Measurements from ENCODE around the gene ZNF24. TPM values are rescaled to one million over a fixed set of nuclear protein-coding genes. Genes with fewer than 3 reads are reported as not detected.

ZNF24 gene
- total and polyA plus RNA-seq, 7 donors, result 16.0 to 63.8 (median 40.6) TPM

DNA sequence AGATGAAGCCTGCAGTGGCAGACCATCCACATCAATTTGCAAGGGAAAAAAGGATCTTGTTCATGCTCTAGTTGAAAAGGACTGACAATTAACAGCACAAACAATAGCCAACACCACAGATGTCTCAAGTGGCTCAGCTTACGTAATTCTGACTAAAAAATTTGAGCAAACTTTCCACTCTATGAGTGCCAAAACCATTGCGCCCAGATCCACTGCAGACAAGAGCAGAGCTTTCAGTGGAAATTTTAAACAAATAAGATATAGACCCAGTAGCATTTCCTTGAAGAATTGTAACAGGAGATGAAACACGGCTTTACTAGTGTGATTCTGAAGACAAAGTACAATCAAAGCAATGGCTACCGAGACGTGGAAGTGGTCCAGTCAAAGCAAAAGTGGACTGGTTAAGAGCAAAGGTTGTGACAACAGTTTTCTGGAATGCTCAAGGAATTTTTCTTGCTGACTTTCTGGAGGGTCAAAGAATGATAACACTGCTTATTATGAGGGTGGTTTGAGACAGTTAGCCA lies 44.9 kb upstream of the ZNF24 start:
- no peak overlapping the region for H3K4me3 ChIP-seq
- intact Hi-C loops (cut with DNase I), result loop anchor here in 1 of 2 donors (10.0 kb wide), 1 partner anchor 566 kb away; no protein-coding TSS in a partner anchor
- DNase-seq, result no peak

DNA sequence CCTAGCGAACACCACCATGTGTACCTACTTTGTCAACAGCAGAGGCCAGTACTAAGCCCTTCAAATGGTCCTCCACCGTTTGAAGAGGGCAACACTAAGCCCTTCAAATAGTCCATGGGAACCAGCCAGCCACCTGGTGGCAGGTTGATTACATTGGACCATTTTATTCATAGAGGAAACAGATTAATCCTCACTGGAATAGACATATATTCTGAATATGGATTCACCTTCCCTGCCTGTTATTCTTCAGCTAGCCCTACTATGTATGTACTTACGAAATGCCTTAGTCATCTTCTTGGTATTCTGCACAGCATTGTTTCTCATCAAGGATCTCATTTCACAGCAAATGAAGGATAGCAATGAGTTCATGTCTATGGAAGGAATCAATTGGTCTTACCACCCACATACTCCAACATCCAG lies 42.9 kb upstream of the ZNF24 start:
- WGBS, 3 donors, result 57 to 61% (median 60%) methylated on average over 3 of the region's 3 CpGs
- intact Hi-C loops (cut with DNase I), result loop anchor here in 1 of 2 donors (10.0 kb wide), 1 partner anchor 568 kb away; no protein-coding TSS in a partner anchor
- H3K27ac ChIP-seq, result no peak overlapping the region
- H3K4me1 ChIP-seq, result no peaks in the 10 kb centered on the region
- peak in 1 of 4 donors; percentile 27 for ATAC-seq
- no peak for DNase-seq
- peaks cover 1% of the 10 kb centered on the region for H3K9me3 ChIP-seq
- H3K27me3 ChIP-seq (ENCODE audit: insufficient read depth in 3 of 3, low read length in 2 of 3), result peaks cover 0 to 4% (median 2%) of the 10 kb centered on the region in 3 donors
- no peak overlapping the region for H3K4me3 ChIP-seq
- no peaks in the 10 kb centered on the region for H3K36me3 ChIP-seq (ENCODE audit: insufficient read depth in 1 of 2, low read depth in 1 of 2)
- TF ChIP-seq, protein P1, sequence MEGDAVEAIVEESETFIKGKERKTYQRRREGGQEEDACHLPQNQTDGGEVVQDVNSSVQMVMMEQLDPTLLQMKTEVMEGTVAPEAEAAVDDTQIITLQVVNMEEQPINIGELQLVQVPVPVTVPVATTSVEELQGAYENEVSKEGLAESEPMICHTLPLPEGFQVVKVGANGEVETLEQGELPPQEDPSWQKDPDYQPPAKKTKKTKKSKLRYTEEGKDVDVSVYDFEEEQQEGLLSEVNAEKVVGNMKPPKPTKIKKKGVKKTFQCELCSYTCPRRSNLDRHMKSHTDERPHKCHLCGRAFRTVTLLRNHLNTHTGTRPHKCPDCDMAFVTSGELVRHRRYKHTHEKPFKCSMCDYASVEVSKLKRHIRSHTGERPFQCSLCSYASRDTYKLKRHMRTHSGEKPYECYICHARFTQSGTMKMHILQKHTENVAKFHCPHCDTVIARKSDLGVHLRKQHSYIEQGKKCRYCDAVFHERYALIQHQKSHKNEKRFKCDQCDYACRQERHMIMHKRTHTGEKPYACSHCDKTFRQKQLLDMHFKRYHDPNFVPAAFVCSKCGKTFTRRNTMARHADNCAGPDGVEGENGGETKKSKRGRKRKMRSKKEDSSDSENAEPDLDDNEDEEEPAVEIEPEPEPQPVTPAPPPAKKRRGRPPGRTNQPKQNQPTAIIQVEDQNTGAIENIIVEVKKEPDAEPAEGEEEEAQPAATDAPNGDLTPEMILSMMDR (IDR thresholded peaks at IDR 0.05), result no peak

More for the DNA sequence above, 44.9 kb upstream of the ZNF24 start:
- H3K27ac ChIP-seq, result peak overlapping the region; percentile 12
- no peaks in the 10 kb centered on the region for H3K36me3 ChIP-seq (ENCODE audit: insufficient read depth in 1 of 2, low read depth in 1 of 2)
- H3K9me3 ChIP-seq, result peaks cover 7% of the 10 kb centered on the region
- peak in 2 of 4 donors; percentile 23 to 50 for ATAC-seq
- no peaks in the 10 kb centered on the region for H3K4me1 ChIP-seq
- TF ChIP-seq, protein P1 (IDR thresholded peaks at IDR 0.05), result no peak
- 15 to 33% (median 21%) methylated on average over 5 of the region's 5 CpGs for WGBS, 3 donors
- H3K27me3 ChIP-seq (ENCODE audit: insufficient read depth in 3 of 3, low read length in 2 of 3), result peaks cover 0 to 4% (median 2%) of the 10 kb centered on the region in 3 donors

DNA sequence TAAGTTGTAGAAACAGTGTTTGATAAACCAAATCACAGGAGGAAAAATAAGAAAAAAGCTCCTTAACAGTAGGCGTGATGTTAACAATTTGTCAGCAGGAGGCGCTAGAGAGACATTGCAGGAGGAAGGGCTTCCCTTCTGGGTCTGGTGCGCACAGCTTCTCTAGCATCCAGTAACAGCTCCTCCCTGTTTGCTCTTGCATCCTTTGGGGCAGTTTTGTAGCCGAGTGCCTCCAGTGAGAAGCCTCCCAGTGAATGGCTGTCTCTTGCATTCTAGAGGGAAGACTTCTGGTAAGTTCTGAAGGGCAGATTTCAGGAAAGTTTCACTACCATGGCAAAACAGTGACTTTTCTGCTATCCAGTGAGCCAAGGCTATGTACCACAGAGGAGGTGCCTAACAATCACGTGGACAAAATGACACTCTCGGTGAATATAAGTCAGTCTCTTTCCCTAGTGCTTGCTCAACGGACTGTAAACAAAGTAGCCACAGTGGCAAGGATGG lies 42.4 kb upstream of the ZNF24 start:
- Histone ChIP-seq H3K4me1 (no peaks in the 10 kb centered on the region), H3K27ac (no peak overlapping the region), H3K4me3 (no peak overlapping the region), H3K27me3 (ENCODE audit: insufficient read depth in 3 of 3, low read length in 2 of 3) (peaks cover 0 to 4% (median 2%) of the 10 kb centered on the region in 3 donors), H3K9me3 (no peaks in the 10 kb centered on the region), H3K36me3 (ENCODE audit: insufficient read depth in 1 of 2, low read depth in 1 of 2) (no peaks in the 10 kb centered on the region)
- WGBS, 3 donors, result 17 to 20% (median 19%) methylated on average over 7 of the region's 7 CpGs
- TF ChIP-seq, protein P1 (IDR thresholded peaks at IDR 0.05), result peak; percentile 83
- intact Hi-C loops (cut with DNase I), result loop anchor here in 1 of 2 donors (10.0 kb wide), 1 partner anchor 568 kb away; no protein-coding TSS in a partner anchor
- ATAC-seq (peak in 3 of 4 donors; percentile 54 to 81 (median 75)), DNase-seq (peak; percentile 21 to 66)

DNA sequence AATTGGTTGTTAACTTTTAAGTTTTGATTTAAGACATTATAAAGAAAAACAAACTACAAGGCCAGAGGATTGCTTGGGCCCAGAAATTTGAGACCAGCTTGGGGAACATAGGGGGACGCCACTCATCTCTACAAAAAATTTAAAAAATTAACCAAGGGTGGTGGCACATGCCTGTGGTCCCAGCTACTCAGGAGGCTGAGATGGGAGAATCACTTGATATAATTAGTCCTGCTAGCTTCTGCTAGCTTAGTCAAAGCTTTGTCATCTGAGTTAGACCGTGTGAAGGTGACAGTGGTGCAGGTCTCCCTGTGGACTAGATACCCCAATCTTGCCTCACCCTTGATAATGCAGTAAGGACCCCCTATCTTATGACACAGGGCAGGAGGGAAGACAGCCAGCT lies 38.9 kb upstream of the ZNF24 start:
- Histone ChIP-seq H3K27ac (no peak overlapping the region), H3K9me3 (no peaks in the 10 kb centered on the region), H3K36me3 (ENCODE audit: insufficient read depth in 1 of 2, low read depth in 1 of 2) (no peaks in the 10 kb centered on the region), H3K4me1 (no peaks in the 10 kb centered on the region), H3K27me3 (ENCODE audit: insufficient read depth in 3 of 3, low read length in 2 of 3) (peaks cover 0 to 14% (median 2%) of the 10 kb centered on the region in 3 donors), H3K4me3 (no peak overlapping the region)
- DNase-seq (no peak), ATAC-seq (no peak)
- 81 to 83% (median 83%) methylated on average over 2 of the region's 2 CpGs for WGBS, 3 donors
- TF ChIP-seq, protein P1 (IDR thresholded peaks at IDR 0.05), result no peak
- intact Hi-C loops (cut with DNase I), result loop anchor here in 1 of 2 donors (10.0 kb wide), 1 partner anchor 572 kb away; no protein-coding TSS in a partner anchor

All from psoas muscle (tissue), 8 donors.